HuH-7.5 (cell line): Measurements from ENCODE around the gene AJAP1.

ENCODE experiments used
- DNase-seq: peaks from one replicate; pipeline ENCODE4 v3.0.0; 2011; ENCODE audit warnings: low spot score

The AJAP1 gene

GRCh38 chr1:4736254-4736653 lies 81.8 kb downstream of the AJAP1 start:
- no peak for DNase-seq

- no peak for DNase-seq
Observed at GRCh38 chr1:4741876-4742423, 87.5 kb downstream of the AJAP1 start.

GRCh38 chr1:4743978-4744750 lies 89.8 kb downstream of the AJAP1 start:
- no peak for DNase-seq

- no peak for DNase-seq
Observed at GRCh38 chr1:4745560-4745959, 91.2 kb downstream of the AJAP1 start.

GRCh38 chr1:4749406-4749805 lies 95.0 kb downstream of the AJAP1 start:
- no peak for DNase-seq

- DNase-seq: no peak
Observed at GRCh38 chr1:4750177-4750576, 95.8 kb downstream of the AJAP1 start.

- no peak for DNase-seq
Observed at GRCh38 chr1:4752059-4752458, 97.7 kb downstream of the AJAP1 start.

- no peak for DNase-seq
Observed at GRCh38 chr1:4754816-4755215, 100.4 kb downstream of the AJAP1 start.

- DNase-seq: no peak
Observed at GRCh38 chr1:4755301-4755845, 101.0 kb downstream of the AJAP1 start.

- no peak for DNase-seq
Observed at GRCh38 chr1:4755864-4756504, 101.6 kb downstream of the AJAP1 start.

GRCh38 chr1:4756851-4757580 lies 102.6 kb downstream of the AJAP1 start:
- DNase-seq: no peak

GRCh38 chr1:4759671-4760070 lies 105.3 kb downstream of the AJAP1 start:
- no peak for DNase-seq

- no peak for DNase-seq
Observed at GRCh38 chr1:4760088-4760487, 105.7 kb downstream of the AJAP1 start.

GRCh38 chr1:4761324-4761723 lies 106.9 kb downstream of the AJAP1 start:
- DNase-seq: no peak

- DNase-seq: no peak
Observed at GRCh38 chr1:4762146-4762545, 107.7 kb downstream of the AJAP1 start.

- DNase-seq: no peak
Observed at GRCh38 chr1:4767308-4767707, 112.9 kb downstream of the AJAP1 start.

- no peak for DNase-seq
Observed at GRCh38 chr1:4768553-4768952, 114.1 kb downstream of the AJAP1 start.

GRCh38 chr1:4769516-4770280 lies 115.3 kb downstream of the AJAP1 start:
- no peak for DNase-seq

GRCh38 chr1:4770713-4771112 lies 116.3 kb downstream of the AJAP1 start:
- DNase-seq: no peak

- DNase-seq: no peak
Observed at GRCh38 chr1:4771267-4771666, 116.9 kb downstream of the AJAP1 start.

- DNase-seq: no peak
Observed at GRCh38 chr1:4771721-4772120, 117.3 kb downstream of the AJAP1 start.
